C4-2B (cell line): Measurements from ENCODE around the gene BCL11B.

Experiments
- CTCF ChIP-seq: fragments of 450-650 bp; conservative IDR thresholded peaks from 2 replicates; pipeline ENCODE4 v1.5.1; 2017; ENCODE audit warnings: mild to moderate bottlenecking
- ZFX ChIP-seq: fragments of 450-650 bp; IDR thresholded peaks from 2 replicates; pipeline ENCODE4 v1.6.1; 2017

DNA sequence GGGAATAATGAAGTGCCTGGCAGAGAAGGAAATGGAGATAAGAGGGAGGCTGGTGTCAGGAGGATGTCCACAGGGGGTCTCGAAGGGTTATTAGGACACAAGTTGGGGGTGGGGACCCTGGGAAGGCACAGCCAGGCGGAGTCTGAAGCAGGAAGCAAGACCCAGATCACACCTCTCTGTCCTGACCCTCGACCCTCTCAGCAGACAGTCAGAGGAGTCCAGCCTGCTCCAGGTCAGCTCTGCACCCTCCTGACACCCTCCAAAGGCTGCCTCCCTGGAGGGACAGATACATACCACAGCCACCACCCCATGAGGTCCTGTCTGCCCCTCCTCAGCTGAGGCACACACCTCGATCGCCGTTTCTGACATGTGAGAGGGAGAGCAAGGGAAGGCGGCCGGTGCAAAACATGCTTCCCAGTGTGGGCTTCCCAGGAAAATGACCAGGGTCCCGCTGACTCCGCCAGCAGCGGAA, 9.0 kb downstream of the BCL11B start:
- no peak for TF ChIP-seq CTCF
- no peak for TF ChIP-seq ZFX
